Fibroblast of skin of right biceps (primary cell): ENCODE results near the gene C11orf42.
"Not testable (repeated sequence)": the region's sequence is repeated elsewhere in the genome, so short reads cannot be mapped to it uniquely, and the experiment has no call there.

Experiments
- DNase-seq: peaks from one replicate; pipeline ENCODE4 v3.0.0-alpha.2; 2013

The C11orf42 gene

DNA sequence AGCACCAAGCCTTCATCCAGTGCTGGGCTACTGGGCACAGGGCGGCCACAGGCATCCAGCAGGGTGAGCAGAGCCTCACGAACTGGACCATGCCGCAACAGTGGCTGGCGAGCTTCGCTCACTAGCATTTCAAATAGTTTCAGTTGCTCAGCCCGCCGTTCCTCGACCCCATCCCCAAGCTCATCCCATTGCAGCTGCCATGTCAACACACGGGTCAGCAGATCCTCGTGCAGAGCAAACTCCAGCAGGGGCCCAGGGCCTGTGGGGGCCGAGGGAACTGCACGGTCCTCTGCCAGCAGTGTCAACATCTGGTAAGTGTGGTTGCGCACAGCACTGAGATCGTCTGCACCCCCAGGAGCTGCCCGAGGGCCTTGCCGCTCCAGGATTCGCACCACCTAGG is 18.5 kb downstream of the C11orf42 start:
- DNase-seq, result no peak

- DNase-seq, result no peak
Observed at GRCh38 chr11:6224421-6224820, 19.1 kb downstream of the C11orf42 start.

- no peak for DNase-seq
Observed at GRCh38 chr11:6225024-6225423, 19.7 kb downstream of the C11orf42 start.

DNA sequence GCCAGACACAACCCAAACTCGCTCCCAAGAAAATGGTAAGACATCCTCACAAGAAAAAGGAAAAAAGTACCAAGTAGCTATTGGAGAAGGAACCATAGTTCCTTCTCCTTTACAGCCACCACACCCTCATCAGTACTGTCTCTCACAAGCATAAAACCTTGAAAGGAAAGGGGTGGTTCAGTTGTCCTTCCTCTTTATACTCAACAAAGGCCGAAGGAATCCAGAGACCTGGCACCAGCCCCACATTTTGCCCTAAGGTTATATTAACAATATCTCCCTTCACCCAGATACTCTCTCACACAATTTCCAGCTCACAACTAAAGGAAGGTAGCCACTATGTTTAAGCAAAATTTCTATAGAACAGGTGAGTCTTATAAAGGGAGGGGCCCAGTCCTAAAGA is 20.5 kb downstream of the C11orf42 start:
- no peak for DNase-seq

DNA sequence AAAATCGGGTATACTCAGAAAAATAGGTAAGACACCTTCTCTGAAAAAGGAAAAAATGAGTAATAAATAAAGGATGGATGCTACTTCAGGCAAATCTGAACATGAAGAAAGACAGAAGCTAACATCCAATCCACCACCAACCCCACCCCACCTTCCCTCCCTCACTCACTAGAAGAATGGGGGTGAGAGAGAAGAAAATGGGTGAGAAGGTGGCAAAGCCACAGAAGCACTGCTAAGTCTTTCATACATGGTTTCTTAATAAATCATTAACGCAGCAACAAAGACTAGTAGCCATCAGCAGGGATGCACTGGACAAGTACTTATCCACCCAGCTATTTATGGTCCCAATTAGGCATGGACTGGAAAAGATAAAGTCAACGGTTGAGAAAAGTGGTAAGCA is 23.2 kb downstream of the C11orf42 start:
- DNase-seq, result no peak

DNA sequence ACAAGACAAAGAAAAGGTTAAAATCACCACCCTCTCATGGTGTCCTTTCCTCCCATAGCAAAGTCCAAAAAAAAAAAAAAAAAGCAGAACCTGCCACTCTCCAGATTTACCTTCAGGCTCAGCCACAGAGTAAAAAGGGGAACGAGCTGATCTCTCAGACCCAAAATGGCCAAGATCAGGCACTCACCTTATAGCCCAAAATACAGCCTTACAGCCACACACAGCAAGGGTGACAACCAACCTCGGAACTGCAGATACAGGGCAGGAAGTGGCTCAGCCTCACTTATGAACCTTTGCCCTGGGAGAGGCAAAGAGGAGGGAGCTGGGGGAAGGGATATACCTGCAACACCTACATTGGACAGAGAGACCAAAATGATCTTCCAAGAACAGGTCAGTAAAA is 24.6 kb downstream of the C11orf42 start:
- no peak for DNase-seq

DNA sequence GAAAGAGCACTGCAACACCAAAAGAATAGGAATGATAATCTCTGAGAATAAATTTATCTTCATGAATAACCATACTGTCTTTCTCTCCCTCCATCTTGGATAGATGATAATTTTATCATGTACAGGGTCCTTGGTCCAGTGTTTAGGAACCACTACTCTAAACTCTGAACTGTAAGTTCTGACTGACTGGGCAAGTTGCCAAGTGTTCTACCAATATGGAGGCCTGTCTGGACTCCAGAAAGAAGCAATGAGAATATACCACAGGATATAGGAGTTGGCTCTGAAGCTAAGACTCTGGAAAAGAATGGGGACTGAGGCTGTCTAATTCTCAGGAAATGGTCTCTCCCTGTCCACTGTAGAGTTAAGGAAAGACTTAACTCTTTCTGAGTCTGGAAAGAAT is 27.5 kb downstream of the C11orf42 start:
- DNase-seq, result no peak

GRCh38 chr11:6233984-6234386 is 28.6 kb downstream of the C11orf42 start:
- DNase-seq, result no peak

DNA sequence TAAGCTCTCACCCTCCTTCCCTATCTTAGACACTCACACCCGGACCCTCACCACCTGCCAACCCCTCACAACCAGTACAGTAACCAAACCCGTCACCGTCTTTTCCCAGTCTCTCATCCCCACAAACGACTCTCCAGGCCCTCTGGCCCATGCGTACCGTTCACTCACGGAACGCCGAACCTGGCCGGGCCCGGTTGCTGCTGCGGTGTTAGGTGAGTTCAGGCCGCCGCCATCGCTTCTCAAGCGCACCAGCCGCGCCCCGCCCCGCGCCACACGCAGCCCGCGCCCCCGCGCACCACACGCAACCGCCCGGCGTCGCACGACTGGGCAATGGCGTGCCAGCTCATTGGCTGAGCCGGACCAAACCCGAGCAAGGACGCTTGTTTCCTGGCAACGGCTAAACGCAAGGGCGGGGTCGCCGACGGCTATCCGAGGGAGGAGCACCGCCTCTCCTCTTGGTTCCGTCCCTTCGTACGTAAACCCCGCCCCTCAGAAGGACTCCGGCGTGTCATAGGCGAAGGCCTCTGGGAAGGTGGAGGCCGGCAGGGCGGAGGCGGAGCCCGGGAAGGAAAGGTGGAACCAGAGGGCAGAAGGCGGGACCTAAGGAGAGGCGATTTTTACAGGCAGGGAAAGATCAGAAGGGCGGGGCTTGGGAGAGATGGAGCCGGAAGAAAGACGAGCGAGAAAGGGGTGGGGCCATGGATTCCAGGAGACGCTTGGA is 29.2 kb downstream of the C11orf42 start, which contains the start of gene FHIP1B:
Gene FHIP1B, minus strand, starts transcription at position 250 of the 721 bp plus-strand sequence. CDS start 10,120 bp downstream, outside the sequence.
- DNase-seq, result peak; percentile 100

- DNase-seq, result no peak
Observed at GRCh38 chr11:6237266-6237665, 31.9 kb downstream of the C11orf42 start.

GRCh38 chr11:6237761-6238302 is 32.5 kb downstream of the C11orf42 start:
- no peak for DNase-seq

GRCh38 chr11:6238902-6239301 is 33.5 kb downstream of the C11orf42 start, which contains the start of gene CNGA4:
TSS of gene CNGA4 (plus strand) at chr11:6239089. CDS start at chr11:6239207, 118 bp downstream.
- no peak for DNase-seq

DNA sequence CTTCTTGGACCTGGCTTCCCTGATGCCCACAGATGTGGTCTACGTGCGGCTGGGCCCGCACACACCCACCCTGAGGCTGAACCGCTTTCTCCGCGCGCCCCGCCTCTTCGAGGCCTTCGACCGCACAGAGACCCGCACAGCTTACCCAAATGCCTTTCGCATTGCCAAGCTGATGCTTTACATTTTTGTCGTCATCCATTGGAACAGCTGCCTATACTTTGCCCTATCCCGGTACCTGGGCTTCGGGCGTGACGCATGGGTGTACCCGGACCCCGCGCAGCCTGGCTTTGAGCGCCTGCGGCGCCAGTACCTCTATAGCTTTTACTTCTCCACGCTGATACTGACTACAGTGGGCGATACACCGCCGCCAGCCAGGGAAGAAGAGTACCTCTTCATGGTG is 34.8 kb downstream of the C11orf42 start:
- no peak for DNase-seq

DNA sequence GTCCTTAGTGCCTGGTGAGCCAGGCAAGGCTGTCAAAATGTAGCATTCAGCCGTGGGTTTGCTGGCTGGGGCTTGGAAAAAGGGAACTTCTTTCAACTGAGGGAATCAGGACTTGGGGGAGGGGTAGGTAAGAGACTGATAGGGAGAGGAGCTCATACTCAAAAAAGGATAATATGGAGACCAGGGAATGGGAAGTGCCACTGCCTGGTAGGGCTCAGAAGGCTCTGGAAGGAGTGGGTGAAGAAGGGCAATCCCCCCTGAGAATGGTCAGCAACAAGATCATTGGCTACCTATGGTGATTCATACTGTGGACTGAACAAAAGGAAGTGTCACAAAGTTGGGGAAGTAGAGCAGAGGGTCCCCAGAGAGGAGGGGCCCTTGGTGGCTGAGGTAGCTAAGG is 35.4 kb downstream of the C11orf42 start:
- DNase-seq, result no peak

DNA sequence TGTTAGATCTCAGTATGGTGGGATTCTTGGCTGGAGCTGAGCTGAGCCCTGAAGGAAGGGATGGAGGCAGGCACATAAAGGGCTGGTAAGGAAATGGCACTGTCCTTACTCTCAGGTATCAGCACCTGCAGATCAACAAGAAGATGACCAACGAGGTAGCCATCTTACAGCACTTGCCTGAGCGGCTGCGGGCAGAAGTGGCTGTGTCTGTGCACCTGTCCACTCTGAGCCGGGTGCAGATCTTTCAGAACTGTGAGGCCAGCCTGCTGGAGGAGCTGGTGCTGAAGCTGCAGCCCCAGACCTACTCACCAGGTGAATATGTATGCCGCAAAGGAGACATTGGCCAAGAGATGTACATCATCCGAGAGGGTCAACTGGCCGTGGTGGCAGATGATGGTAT is 36.0 kb downstream of the C11orf42 start:
- DNase-seq, result no peak

- no peak for DNase-seq
Observed at GRCh38 chr11:6245536-6245935, 40.2 kb downstream of the C11orf42 start.

DNA sequence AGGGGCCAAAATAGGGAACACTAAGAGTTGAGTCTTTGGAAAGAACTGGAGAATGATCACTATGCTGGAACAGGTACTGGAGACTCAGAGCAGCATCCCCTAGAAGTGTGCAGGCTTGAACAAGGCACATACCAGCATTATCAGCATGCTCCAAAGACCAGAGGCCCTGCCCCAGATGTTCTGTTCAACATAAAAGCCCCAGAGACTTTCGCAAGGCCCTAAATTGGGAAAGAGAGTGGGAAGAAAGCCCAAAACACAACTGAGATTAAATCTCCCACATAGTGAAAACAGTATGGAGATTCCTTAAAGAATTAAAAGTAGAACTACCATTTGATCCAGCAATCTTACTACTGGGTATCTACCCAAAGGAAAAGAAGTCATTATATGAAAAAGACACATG is 42.9 kb downstream of the C11orf42 start:
- peak; percentile 11 for DNase-seq

- not testable (repeated sequence) for DNase-seq
Observed at GRCh38 chr11:6248897-6249296, 43.5 kb downstream of the C11orf42 start.

DNA sequence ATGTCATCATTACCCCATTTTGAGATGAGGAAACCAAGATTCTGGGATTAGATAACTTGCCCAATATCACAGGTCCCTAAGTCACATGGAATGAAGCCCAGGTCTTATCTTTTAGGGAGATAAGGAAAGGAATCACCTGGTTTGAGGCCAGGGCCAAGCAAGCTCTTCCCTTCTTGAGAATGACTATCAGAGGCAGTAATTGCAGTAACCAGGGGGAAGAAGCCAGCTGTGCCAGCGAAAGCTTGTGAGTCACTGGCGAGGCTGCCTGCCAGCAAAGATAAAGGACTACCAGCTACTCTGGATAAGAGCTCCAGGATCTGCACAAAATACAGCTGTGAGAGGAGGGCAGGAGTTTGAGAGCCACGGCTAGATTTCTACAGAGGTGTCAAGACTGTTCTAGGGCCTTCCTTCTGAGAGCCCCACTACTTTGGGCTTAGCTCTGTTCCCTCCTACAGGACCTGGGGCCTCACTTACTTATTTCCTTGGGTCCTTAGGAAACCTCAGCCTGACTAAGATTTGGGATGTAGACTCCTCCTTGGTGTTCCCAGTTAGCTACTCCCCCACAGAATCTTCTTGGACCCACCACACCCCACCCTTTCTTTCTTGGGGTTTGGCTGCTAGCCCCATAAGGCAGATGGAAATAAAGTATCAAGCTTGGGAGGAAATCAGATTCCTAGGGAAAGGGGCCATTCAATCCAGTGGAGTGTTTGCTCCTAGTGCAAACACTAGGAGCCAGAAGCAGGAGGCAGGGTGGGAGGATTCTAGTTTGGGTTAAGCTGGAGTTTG is 44.6 kb downstream of the C11orf42 start:
- peak; percentile 31 for DNase-seq

GRCh38 chr11:6251120-6251733 is 45.9 kb downstream of the C11orf42 start:
- DNase-seq, result peak; percentile 61

DNA sequence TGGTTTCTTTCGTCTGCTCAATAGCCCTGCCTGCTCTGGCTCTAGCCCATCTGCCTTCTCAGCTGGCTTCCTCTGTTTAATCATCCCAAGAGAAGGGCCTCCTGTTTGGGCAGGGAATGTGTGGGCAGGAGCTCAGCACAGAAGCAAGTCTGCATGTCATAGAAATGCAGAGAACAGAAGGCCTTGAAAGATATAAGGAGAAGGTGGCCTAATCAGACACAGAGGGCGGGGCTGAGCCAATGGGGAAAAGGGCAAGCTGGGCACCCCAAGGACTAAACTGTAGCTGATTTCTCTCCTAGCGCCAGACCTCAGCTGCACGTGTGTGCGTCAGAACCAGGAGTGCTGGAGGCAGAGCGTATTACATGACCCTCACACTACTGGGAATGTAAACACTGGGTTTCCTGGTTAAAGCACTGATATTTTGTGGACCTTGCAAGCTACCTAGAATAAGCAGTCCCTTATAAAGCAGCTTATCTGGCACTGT is 46.7 kb downstream of the C11orf42 start:
- DNase-seq, result no peak

DNA sequence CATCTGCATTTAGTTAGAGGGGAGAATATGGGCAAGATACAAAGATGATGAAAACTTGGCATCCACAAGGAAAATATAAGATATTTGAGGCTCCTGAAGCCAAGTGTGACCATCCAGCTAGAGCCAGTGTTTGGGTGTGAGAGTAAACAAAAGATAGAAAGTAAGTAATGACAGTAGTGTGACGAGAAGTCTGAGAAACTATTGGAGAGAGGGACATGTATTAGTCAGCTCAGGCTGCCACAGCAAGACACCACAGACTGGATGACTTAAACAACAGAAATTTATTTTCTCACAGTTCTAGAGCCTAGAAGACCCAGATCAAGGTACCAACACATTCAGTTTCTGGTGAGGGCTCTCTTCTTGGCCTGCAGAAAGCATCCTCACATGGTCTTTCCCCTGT is 47.8 kb downstream of the C11orf42 start:
- DNase-seq, result no peak

GRCh38 chr11:6258141-6258540 is 52.8 kb downstream of the C11orf42 start:
- no peak for DNase-seq
